ENCODE measurements around the gene CNDP1.

DNA sequence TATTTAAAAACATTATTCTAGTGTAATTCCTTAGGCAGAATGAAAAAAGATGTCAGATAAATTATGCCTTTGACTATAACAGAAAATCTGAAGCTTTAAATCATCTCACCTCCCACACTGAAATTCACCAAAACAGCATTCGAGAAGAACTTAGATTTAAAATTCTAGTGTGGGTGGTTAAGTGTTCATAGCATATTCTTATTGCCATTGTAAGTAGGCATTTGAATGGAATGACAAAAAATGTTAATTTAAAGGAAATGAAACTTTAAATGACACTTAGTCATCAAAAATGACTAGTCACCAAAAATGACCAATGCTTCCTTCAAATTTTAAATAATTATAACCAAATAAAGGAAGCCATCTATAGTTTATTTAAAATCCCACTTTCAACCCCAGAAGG, 56.4 kb downstream of the CNDP1 start:
- TF ChIP-seq TAF1 (IDR thresholded peaks at IDR 0.05; ENCODE audit: low read depth), result no peak
- TF ChIP-seq, protein P1, sequence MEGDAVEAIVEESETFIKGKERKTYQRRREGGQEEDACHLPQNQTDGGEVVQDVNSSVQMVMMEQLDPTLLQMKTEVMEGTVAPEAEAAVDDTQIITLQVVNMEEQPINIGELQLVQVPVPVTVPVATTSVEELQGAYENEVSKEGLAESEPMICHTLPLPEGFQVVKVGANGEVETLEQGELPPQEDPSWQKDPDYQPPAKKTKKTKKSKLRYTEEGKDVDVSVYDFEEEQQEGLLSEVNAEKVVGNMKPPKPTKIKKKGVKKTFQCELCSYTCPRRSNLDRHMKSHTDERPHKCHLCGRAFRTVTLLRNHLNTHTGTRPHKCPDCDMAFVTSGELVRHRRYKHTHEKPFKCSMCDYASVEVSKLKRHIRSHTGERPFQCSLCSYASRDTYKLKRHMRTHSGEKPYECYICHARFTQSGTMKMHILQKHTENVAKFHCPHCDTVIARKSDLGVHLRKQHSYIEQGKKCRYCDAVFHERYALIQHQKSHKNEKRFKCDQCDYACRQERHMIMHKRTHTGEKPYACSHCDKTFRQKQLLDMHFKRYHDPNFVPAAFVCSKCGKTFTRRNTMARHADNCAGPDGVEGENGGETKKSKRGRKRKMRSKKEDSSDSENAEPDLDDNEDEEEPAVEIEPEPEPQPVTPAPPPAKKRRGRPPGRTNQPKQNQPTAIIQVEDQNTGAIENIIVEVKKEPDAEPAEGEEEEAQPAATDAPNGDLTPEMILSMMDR (IDR thresholded peaks at IDR 0.05; ENCODE audit: poor library complexity, severe bottlenecking), result no peak
- no peak for TF ChIP-seq EZH2 (IDR thresholded peaks at IDR 0.05; ENCODE audit: borderline replicate concordance, insufficient read depth, low read length, poor library complexity, severe bottlenecking)
- no peak for TF ChIP-seq SMC3 (conservative IDR thresholded peaks at IDR 0.05; ENCODE audit: poor library complexity)
- no peak for TF ChIP-seq POLR2AphosphoS5 (IDR thresholded peaks at IDR 0.05)
- TF ChIP-seq MXI1 (conservative IDR thresholded peaks at IDR 0.05; ENCODE audit: poor library complexity, severe bottlenecking), result no peak
